K562 (cell line): ENCODE results near the gene ARHGAP25. TPM values are rescaled to one million over a fixed set of nuclear protein-coding genes. Genes with fewer than 3 reads are reported as not detected.

Experiments
- ATAC-seq: fragments of 200-7000 bp; cut with Tn5 transposase; 3 replicates; pipeline ENCODE4 v1.9.1; 2020; ENCODE audit warnings: moderate library complexity
- BruUV-seq: library from RNA; stranded (reverse); fragments of 400-500 nt; replicated peaks from 2 replicates; lab custom pipeline; 2021; lab: Mats Ljungman, UMichigan
- CTCF ChIA-PET: fragments of 300-600 bp; formaldehyde crosslinking; extraction: SDS; loops from one replicate; lab custom pipeline; 2021; ENCODE audit warnings: low intra/inter-chr PET ratio; lab: Yijun Ruan, JAX
- POLR2A ChIA-PET: fragments of 300-600, 350-650 bp; sonication (Branson Sonifier 250); formaldehyde crosslinking; extraction: SDS; loops from one replicate; lab custom pipeline; 2021; ENCODE audit warnings: antibody characterized with exemption, inconsistent platforms; lab: Yijun Ruan, JAX
- DNase-seq, 4 experiments: peaks; one replicate each; pipeline versions ENCODE4 v3.0.0 to v3.0.0-alpha.2; 2011 to 2018; ENCODE audit warnings: low spot score in 3 of 4, mixed read lengths in 3 of 4; ENCODE audit errors: extremely low read depth in 1 of 4
- FAIRE-seq: peaks from 2 replicates; lab custom pipeline; 2011; peaks lifted over from hg19 to GRCh38; lab: Jason Lieb, UNC
- H2AFZ ChIP-seq: 2 replicates; pipeline ENCODE4 v1.6.0; 2011; ENCODE audit warnings: low read depth, low read length, control low read depth, inconsistent platforms
- H3K27ac ChIP-seq: fragments of 200-600 bp; 3 replicates; pipeline ENCODE4 v1.8.0; 2011; ENCODE audit warnings: low read depth, mild to moderate bottlenecking, control low read depth, inconsistent platforms, low read length, moderate library complexity, mixed read lengths; ENCODE audit errors: extremely low read depth
- H3K27me3 ChIP-seq, 2 experiments: fragments of 300-600 bp in 1 of 2; 2 replicates in 1 of 2; 3 replicates in 1 of 2; pipeline versions ENCODE4 v1.6.0 to v1.8.0; 2011; ENCODE audit warnings: inconsistent platforms in 2 of 2, low read length in 2 of 2, mild to moderate bottlenecking in 1 of 2, mixed read lengths in 1 of 2, moderate library complexity in 1 of 2; ENCODE audit not compliant: control insufficient read depth in 2 of 2, insufficient read depth in 2 of 2
- H3K36me3 ChIP-seq: fragments of 300-600 bp; 3 replicates; pipeline ENCODE4 v1.8.0; 2011; ENCODE audit warnings: mild to moderate bottlenecking, low read length, inconsistent platforms; ENCODE audit not compliant: control insufficient read depth, insufficient read depth
- H3K4me1 ChIP-seq, 2 experiments: fragments of 200-600 bp in 1 of 2; replicated peaks in 1 of 2; 2 replicates in 1 of 2; 3 replicates in 1 of 2; pipeline versions ENCODE4 v1.5.1 to v1.8.0; 2011; ENCODE audit warnings: inconsistent platforms in 2 of 2, low read length in 2 of 2, mild to moderate bottlenecking in 1 of 2, mixed read lengths in 1 of 2, moderate library complexity in 1 of 2; ENCODE audit not compliant: control insufficient read depth in 2 of 2, insufficient read depth in 2 of 2
- H3K4me2 ChIP-seq: 2 replicates; pipeline ENCODE4 v1.6.1; 2011; ENCODE audit warnings: low read length, control low read depth, inconsistent platforms, mixed read lengths; ENCODE audit not compliant: insufficient read depth
- H3K4me3 ChIP-seq: fragments of 200-600 bp; sonication (generic), shearing (Covaris generic); 2 replicates; pipeline ENCODE4 v1.5.1; 2016; ENCODE audit warnings: control low read depth, inconsistent platforms
- H3K79me2 ChIP-seq: fragments of 200-600 bp; 3 replicates; pipeline ENCODE4 v1.8.0; 2011; ENCODE audit warnings: low read length, inconsistent platforms; ENCODE audit not compliant: control insufficient read depth, insufficient read depth
- H3K9ac ChIP-seq, 2 experiments: 2 replicates each; pipeline versions ENCODE4 v1.6.0 to v1.6.1; 2011; ENCODE audit warnings: low read depth in 2 of 2, low read length in 2 of 2, control low read depth in 1 of 2, inconsistent platforms in 1 of 2, mild to moderate bottlenecking in 1 of 2, mixed read lengths in 1 of 2; ENCODE audit not compliant: insufficient read depth in 1 of 2
- H3K9me1 ChIP-seq: one replicate; pipeline ENCODE4 v1.6.0; 2011; ENCODE audit warnings: inconsistent platforms, mild to moderate bottlenecking, low read length, moderate library complexity; ENCODE audit not compliant: control insufficient read depth, insufficient read depth
- H3K9me3 ChIP-seq: replicated peaks from 2 replicates; pipeline ENCODE4 v1.5.1; 2011; ENCODE audit warnings: low read depth, low read length, inconsistent platforms; ENCODE audit not compliant: control insufficient read depth, insufficient read depth
- H4K20me1 ChIP-seq: replicated peaks from 2 replicates; pipeline ENCODE4 v1.6.1; 2011; ENCODE audit warnings: low read length, inconsistent platforms, mixed read lengths; ENCODE audit not compliant: control insufficient read depth, insufficient read depth
- FOSL1 ChIP-seq: fragments of 200-800 bp; sonication (Bioruptor generic); conservative IDR thresholded peaks from 2 replicates; pipeline ENCODE4 v1.6.1; 2016; ENCODE audit warnings: missing genetic modification characterization, missing compliant biosample characterization
- in situ Hi-C: fragments of 300-500 bp; cut with MboI; formaldehyde crosslinking; loops from 4 replicates; pipeline ENCODE4 v1.15.0; 2018; ENCODE audit warnings: inconsistent platforms, mixed read lengths
- intact Hi-C: fragments of 100-400 bp; cut with micrococcal nuclease; formaldehyde crosslinking; loops from 2 replicates; pipeline ENCODE4 v1.14.2; 2022
- polyA plus RNA-seq, 8 experiments: library from polyadenylated mRNA; depleted of rRNA in 4 of 8; stranded (reverse) in 5 of 8; unstranded in 3 of 8; fragments of >200 nt; fragmentation: Nextera tagmentation in 2 of 8; fragmentation: Illumina TruSeq in 1 of 8; extraction: Ambion mirVana in 2 of 8; extraction: Trizol in 1 of 8; gene quantifications; 2 replicates each; pipeline versions ENCODE4 v1.2.1 to v1.2.3, GENCODE V29; 2011 to 2014; ENCODE audit warnings: inconsistent platforms in 1 of 8, missing spikeins in 1 of 8
- total RNA-seq, 7 experiments: library from RNA; depleted of rRNA in 6 of 7; stranded (reverse); fragments of >200 nt in 6 of 7; fragmentation: Illumina TruSeq in 2 of 7; extraction: Trizol in 2 of 7; gene quantifications; 2 replicates each; pipeline versions ENCODE4 v1.2.1 to v1.2.3, GENCODE V29; 2011 to 2021; ENCODE audit warnings: low replicate concordance in 1 of 7
- TF ChIP-seq, protein P1 (sequence below): fragments of 450-650 bp; IDR thresholded peaks from 2 replicates; pipeline ENCODE4 v1.6.1; 2016; ENCODE audit warnings: borderline replicate concordance

Gene ARHGAP25
- total and polyA plus RNA-seq, 9 of the 15 experiments (the other 6 are each of a cell fraction or from before 2014, with no cell fraction given), result 4.9 to 14.8 (median 10.7) TPM

DNA sequence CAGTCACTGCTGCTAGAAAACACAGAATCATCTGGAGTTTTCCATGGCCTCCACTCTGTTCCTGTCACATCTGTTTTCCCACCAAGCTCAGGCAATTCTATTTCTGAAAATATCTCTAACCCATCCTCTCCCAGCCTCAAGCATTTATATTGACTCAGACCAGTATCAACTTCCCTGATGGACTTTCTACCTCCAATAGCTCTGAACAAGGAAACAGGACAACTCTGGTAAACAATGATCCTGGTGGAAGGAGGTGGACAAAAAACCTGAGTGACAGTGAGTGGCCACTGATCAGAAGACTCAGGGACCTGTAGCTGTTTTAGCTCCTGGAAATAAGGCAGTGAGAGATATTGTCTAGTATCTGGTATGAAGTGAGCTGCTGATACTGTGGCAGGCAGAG, 113.1 kb downstream of the ARHGAP25 start:
- Histone ChIP-seq H3K36me3 (no peaks in the 10 kb centered on the region), H3K27me3 (no peaks in the 10 kb centered on the region), H3K4me3 (no peak overlapping the region), H3K4me1 (peaks cover 0 to 29% of the 10 kb centered on the region in 2 experiments; a peak in 3 of 5 replicates), H3K4me2 (no peak overlapping the region), H3K9me1 (no peaks in the 10 kb centered on the region), H3K79me2 (no peaks in the 10 kb centered on the region), H3K27ac (peak overlapping the region; percentile 38; the same call in 1 of the 3 replicates), H4K20me1 (no peaks in the 10 kb centered on the region), H3K9ac (no peak overlapping the region), H2AFZ (peak overlapping the region; percentile 75), H3K9me3 (no peaks in the 10 kb centered on the region)
- ChIA-PET CTCF (no interaction called here), POLR2A (interaction anchor here (0.6 to 2.8 kb wide), 4 partner anchors 12 to 380 kb away, joined by 3 to 20 read pairs (median 4); partner anchors contain the start of genes APLF and FBXO48)
- TF ChIP-seq, protein P1, sequence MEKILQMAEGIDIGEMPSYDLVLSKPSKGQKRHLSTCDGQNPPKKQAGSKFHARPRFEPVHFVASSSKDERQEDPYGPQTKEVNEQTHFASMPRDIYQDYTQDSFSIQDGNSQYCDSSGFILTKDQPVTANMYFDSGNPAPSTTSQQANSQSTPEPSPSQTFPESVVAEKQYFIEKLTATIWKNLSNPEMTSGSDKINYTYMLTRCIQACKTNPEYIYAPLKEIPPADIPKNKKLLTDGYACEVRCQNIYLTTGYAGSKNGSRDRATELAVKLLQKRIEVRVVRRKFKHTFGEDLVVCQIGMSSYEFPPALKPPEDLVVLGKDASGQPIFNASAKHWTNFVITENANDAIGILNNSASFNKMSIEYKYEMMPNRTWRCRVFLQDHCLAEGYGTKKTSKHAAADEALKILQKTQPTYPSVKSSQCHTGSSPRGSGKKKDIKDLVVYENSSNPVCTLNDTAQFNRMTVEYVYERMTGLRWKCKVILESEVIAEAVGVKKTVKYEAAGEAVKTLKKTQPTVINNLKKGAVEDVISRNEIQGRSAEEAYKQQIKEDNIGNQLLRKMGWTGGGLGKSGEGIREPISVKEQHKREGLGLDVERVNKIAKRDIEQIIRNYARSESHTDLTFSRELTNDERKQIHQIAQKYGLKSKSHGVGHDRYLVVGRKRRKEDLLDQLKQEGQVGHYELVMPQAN, result no peak
- 0 out of 2 replicates have a peak, but pooled peaks have one; percentile 9 for TF ChIP-seq FOSL1 (tag)
- no peak for ATAC-seq
- intact Hi-C loops (no loop called here), in situ Hi-C loops (loop anchor here (5.0 kb wide), 1 partner anchor 55 kb away; no protein-coding TSS in a partner anchor)
- no TSS peak for BruUV-seq
- no peak for FAIRE-seq
- no peak for DNase-seq
